Measurements from ENCODE around the gene TFG.

The TFG gene

DNA sequence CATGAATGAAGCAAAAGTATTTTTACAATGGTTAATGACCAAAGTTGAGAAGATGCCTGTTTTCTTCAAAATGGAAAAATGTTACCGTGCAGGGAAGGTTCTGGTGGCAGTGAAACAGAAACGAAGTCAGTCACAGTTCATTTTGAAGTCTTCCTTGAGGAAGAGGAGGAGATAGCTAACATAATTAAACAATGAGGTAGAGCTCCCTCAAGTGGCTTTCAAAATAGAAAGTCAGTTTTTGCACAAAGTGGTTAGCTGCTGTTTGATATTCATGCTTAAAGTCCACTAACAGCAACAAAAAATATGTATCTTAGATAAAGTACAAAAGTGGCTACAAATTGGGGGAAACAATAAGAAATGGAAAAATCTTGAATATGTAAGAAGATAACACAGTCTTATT lies 87.3 kb downstream of the TFG start:
- peak; percentile 40 for DNase-seq (ENCODE audit: low read depth)

- no peak for DNase-seq (ENCODE audit: low read depth)
These were observed 88.7 kb downstream of the TFG start for GRCh38 chr3:100798012-100798411.

All from fibroblast of gingiva (primary cell).